ENCODE results near the gene FXYD3.

Gene FXYD3

GRCh38 chr19:35162471-35163326 is 47.1 kb downstream of the FXYD3 start:
- no peak for DNase-seq (ENCODE audit: low read depth)

GRCh38 chr19:35164418-35164817 is 48.8 kb downstream of the FXYD3 start:
- no peak for DNase-seq (ENCODE audit: low read depth)

DNA sequence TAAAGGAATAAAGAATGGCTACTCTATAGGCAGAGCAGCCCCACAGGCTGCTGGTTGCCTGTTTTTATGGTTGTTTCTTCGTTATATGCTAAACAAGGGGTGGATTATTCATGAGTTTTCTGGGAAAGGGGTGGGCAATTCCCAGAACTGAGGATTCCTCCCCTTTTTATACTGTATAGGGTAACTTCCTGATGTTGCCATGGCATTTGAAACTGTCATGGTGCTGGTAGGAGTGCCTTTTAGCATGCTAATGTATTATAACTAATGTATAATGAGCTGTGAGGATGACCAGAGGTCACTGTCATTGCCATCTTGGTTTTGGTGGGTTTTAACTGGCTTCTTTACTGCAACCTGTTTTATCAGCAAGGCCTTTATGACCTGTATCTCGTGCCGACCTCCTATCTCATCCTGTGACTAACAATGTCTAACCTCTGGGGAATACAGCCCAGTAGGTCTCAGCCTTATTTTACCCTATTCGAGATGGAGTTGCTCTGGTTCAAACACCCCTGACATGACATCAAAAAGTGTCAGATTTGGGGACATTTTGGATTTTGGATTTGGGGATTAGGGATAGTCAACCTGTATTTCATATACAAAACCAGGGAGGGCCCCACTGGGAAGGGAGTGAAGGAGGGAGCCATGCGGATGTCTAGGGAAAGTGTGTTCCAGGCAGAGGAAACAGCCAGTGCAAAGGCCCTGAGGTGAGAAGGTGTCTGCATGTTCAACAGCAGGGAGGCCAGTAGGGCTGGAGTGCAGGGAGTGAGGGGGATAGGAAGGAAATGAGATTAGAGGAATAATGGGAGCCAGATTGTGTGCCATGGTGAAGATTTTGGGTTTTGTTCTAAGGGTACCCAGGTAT is 49.8 kb downstream of the FXYD3 start:
- DNase-seq (ENCODE audit: low read depth): no peak

- DNase-seq (ENCODE audit: low read depth): no peak
Observed at GRCh38 chr19:35166100-35167063, 50.8 kb downstream of the FXYD3 start.

DNA sequence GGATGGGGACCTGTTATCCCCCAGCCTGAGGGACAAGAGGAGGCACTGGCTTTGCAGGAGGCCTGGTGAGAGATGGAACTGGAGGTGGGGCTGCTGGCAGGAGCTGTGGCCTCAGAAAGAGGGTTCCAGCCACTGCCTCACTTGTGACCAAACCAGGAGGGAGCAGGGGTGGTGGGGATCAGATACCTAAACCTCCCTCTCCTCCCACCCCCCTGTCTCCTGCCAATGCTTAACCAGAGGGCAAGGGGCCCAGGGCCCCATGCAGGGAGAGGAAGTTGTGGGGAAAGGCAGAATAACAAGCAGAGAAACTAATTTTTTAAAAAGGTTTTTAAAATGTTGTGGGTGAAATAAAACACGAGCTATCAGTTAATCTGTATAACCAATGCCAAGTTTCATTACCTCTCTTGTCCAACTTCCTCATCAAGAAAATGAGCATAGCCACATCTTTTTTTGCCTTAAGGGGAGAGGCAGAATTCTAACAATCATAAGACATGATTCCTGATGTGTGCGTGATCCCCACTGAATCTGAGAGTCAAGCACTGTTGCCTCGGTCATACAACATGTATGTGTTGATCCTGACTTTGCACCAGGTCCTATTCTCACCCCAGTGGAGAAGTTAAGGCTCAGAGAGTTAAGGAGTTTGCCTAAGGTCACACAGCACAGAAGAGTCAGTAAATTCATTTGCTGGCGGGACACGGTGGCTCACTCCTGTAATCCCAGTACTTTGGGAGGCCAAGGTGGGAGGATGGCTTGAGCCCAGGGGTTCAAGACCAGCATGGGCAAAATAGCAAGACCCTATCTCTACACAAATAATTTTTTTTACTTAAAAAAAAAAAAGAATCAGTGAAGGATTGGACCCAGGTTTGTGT is 51.9 kb downstream of the FXYD3 start:
- no peak for DNase-seq (ENCODE audit: low read depth)

GRCh38 chr19:35168196-35168595 is 52.6 kb downstream of the FXYD3 start:
- no peak for DNase-seq (ENCODE audit: low read depth)

DNA sequence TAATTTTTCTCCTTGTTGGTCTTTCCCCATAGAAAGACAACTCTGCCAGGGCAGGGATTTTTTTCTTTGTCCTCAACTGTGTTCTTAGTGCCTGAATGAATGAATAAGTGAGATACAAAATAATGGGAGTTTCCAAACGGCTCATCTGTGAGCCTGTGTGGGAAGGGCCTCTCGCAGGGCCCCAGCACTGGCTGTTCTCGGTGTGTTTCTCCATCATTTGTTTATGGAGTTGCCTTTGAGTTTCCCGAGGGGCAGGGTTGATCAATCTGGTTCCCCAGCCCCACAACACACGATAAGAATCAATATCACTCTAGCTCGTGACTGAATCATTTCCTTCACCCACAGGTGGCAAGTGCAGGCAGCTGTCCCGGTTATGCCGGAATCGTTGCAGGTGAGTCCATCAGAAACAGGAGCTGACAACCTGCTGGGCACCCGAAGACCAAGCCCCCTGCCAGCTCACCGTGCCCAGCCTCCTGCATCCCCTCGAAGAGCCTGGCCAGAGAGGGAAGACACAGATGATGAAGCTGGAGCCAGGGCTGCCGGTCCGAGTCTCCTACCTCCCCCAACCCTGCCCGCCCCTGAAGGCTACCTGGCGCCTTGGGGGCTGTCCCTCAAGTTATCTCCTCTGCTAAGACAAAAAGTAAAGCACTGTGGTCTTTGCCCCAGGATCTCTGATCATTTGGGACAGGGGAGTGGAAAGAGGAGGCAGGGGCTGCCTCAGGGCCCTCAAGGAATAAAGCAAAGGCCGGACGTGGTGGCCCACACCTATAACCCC is 53.8 kb downstream of the FXYD3 start:
- DNase-seq (ENCODE audit: low read depth): no peak

DNA sequence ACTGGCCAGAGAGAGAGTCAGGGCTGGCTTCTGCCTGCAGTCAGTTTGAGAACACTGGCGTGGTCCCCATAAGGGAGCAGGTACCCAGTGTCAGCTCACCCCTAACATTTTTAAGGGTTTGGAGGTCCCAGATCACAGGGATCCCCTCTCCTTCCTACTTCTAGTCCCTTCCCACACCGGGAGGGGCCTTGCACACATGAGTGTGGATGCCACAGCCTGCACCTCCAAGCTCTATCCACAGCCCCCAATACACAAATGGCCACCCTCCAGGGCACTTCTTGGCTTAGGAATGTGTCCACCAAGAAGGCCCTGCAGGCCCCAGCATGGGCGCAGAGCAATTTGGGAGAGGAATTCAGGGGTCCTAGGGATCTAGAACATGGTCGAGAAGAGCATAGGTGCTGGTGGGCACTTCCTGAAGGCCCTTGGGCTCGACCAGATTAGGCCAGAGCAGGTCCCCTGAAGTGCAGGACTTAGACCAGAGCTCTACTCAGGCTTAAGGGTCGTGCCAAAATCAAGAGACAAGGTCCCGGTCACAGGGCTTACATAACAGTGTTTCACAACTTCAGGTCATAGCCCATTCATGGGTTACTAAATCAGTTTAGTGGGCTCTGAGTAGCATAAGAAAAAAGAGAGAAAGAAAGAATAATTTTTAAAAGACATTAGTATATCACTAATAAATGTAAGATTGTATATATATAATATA is 54.9 kb downstream of the FXYD3 start:
- no peak for DNase-seq (ENCODE audit: low read depth)

GRCh38 chr19:35171730-35172129 is 56.1 kb downstream of the FXYD3 start:
- no peak for DNase-seq (ENCODE audit: low read depth)

All from fibroblast of gingiva (primary cell).